Activated CD4-positive, alpha-beta T cell treated with anti-CD3 and anti-CD28 coated beads, Interleukin-2, Interleukin-4, amounts not matched to agents 100 ng/mL and 50 ng/mL, durations not matched to agents 16 hours and 8 hours (primary cell): ENCODE results near the gene GAN.
"Not testable (repeated sequence)": the region's sequence is repeated elsewhere in the genome, so short reads cannot be mapped to it uniquely, and the experiment has no call there.

Experiments
- DNase-seq: peaks from one replicate; pipeline ENCODE4 v3.0.0-alpha.2; 2020; ENCODE audit warnings: low spot score

GAN gene

DNA sequence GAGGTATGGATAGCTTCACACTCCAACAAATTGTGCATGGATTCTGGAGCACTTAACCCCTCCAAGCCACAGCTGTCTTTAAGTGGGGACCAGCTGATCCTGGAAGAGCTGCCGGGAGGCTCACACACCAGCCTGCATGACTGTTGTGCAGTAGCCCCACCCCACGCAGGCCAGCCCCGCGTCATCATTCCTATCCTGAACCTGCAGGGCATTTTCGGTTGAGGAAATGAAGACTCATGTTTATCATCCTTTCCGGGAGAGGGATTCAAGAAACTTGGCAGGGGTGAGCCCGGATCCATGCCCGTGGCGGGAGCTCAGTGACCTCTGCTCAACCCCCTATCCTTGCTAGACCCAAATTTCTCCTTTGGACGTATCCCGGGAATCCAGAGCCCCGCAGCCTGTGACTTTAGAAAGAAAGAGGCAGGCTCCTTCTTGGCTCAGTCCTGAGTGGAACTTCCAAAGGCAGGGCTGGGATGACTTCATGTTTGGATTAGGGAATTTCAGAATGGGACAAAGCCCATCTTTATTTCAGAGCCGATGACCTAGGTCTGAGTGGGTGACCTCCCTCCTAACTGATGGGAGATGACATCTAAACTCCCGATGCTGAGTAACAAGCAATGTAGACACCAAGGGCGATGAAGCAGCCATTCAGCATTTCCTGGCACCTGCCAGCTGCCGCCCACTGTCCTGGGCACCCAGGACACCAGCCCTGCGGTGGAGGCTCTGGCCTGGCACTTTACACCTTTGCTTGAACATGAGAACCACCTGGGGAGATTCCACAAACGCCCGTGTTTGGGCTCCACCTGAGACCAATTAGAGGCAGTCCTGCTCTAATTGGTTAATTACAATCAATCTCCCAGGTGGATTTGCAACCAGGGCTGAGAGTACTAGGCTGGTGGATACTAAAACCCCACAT, 86.5 kb downstream of the GAN start:
- no peak for DNase-seq

DNA sequence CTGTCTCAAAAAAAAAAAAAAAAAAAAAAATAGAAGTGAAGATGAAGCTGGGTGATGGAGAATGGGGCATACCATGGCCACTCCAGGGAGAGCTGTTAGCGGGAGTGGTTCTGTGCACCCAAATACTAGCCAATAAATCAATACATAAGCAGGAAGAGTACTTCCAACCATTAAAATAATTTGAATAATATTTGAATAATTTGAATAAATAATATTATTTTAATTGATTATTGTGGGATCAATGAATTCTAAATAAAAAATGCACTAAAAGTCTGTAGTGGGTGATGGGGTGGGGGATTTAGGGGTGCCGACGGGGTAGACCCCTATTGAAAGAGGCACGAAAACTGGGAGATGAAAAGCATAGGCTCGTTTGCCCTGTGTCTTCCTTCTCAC, 88.4 kb downstream of the GAN start:
- DNase-seq, result no peak

DNA sequence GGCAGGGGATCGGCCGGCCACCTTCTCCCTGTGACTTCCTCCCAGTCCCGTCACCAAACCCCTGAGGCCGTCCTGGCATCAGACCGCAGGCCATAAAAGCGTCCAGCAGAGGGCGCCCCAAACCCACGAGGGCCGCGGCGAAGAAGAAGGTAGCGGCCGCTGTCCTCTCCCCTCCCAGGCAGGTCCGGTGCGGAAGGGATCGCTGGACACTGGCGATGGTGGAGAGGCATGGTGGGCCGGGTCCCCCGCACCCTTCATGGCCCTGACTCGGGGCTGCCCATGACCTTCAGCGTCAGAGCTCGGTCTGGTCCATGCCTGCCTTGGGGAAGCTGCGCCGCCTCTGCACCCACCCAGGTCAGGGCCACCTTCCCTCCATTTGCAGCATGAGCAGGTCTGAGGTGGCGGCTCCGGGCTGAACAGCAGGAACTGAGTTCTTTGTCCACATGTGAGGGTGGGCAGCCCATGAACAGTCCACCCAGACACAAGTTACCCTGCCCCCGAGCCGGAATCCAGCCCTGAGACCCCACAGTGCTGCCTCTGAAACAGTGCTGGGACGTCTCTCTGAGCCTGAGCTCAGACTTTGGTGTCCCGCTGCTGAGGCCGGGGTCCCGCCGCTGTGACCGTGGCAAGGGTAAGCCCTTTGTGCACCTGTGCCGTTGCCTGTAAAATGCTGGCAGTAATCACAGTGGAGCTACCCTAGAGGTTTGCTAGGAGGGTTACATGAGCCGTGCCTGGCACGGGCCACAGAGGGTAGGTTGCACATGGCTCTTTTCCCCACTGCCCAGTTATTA, 89.0 kb downstream of the GAN start:
- DNase-seq, result peak; percentile 83

DNA sequence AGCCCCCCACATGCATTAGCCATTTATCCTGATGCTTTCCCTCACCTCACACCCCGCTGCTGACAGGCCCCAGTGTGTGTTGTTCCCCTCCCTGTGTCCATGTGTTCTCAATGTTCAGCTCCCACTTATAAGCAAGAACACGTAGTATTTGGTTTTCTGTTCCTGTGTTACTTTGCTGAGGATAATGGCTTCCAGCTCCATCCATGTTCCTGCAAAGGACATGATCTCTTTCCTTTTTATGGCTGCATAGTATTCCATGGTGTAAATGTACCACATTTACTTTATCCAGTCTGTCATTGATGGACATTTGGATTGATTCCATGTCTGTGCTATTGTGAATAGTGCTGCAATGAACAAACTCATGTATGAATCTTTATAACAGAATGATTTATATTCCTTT, 90.2 kb downstream of the GAN start:
- DNase-seq, result not testable (repeated sequence)

DNA sequence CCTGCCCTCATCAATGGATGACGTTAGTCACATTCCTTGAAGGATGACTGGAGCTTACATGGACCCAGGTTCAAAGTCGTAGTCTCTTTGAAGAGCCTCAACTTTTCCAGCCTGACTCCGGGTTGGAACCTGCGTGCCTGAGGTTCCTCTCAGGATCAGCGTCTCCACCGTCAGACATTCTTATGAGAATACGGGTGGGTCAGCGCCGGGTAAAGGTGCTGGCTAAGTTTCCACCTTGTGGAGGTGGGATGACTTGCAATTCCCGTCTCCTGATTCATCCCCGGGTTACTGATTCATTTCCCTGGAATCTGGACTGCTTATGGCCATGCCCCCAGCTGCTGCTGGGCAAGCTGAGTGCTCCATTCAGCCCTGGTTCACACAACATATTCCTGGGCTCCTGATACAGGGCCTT, 90.9 kb downstream of the GAN start:
- no peak for DNase-seq

DNA sequence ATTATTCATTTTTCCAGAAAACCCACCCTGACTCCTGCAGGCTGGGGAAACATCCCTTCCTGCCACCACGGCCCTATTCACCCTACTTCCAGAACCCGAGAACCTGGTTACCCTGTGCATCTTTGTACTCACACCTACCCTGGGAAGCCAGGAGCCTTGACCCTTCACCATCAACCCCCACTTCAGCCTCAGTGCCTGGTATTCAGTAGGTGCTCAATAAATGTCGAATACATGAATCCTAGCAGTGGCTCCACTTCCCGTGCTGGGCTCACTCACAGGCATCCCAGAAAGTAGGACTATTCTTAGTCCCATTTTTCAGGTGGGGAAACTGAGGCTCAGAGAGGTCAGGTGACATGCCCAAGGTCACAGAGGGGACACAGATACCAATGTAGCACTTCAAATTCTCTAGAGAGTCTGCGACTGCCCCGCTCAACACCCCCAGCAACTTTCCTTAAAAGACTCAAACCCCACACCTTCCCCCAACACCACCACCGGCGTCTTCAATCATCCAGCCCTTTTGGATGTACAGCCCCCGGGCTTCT, 93.7 kb downstream of the GAN start:
- DNase-seq, result no peak

DNA sequence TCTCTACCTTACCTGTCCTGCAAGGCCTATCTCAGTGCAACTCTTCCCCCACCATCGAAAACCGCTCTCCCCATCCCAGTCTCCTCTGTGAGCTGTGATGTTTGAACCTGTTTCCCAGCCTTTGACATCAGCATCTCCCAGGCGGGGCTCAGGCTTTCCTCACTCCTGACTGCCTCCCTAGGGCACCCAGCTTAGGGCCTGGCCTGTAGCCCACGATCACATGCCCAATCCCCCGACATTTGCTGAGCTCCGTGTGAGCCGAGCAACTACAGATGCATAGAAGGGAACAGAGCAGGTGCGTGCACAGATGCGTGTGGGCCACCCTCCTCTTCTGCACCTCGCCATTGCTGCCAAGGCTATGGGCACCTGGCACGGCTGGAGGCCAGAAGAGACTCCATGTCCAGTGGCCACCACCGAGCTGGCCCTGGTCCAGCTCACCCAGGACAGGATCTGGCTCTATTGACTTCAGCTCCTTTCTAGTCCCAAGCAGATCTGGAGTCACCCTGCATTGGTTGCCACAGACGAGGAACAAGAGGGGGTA, 94.3 kb downstream of the GAN start:
- no peak for DNase-seq

DNA sequence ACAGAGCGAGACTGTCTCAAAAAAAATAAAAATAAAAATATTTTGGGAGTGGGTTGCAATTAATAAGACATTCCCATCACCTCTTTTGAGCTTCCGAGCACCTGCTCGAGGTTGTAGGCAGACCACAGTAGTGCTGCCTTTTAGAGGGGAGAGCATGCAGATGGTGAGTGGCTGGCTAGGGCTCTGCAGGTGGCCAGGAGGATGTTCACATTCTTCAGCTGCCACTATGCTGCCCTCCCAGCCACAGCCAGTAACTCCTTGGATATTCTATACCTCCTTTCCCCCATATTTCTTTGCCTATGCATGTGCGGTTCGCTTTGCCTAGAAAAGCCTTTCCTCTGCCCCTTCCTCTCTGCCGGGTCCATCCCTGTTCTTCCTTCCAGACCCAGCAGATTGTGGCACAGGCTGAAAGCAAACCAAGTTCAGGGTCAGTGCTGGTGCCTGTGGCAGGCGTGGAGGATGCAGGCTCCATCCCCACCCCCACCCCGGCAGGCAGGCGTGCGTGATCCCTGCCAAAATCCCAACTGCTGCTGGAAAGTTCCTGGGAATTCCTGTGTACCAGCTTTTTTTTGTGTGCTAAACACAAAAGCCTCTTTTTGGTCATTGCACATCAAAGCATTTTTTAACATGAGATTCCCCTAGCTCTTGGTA, 96.0 kb downstream of the GAN start:
- DNase-seq, result no peak

DNA sequence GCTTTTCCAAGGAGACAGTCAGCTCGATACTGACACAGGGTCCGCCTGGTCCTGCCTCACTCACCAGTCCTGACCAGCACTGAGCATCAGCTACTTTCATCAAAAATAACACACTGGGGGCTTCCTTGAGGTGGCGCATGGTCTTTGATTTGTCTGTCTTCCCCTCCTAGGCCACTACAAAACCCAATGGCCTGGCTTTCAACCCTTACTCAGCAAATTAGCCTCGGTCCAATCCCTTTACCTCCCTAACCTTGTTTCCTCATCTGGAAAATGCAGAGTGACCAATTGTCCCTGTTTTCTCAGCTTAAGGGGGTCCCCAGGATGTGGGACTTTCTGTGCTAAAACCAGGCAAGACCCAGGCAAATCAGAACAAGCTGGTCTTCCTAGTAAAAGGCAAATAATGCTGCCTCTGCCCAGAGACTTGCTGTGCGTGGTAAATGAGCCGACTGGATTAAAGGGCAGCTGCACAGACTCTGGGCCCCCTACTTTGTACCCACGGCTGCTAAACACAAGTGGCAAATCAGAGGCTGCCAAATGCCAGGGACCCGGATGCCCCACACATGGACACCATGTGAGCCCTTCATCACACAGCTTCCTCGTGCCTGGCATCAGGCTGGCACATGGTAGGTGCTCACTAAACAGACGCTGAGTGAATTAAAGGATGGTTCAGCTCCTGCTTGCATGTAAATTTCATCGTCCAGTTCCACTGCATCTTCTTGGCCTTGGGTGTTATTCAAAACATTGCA, 98.7 kb downstream of the GAN start:
- no peak for DNase-seq

DNA sequence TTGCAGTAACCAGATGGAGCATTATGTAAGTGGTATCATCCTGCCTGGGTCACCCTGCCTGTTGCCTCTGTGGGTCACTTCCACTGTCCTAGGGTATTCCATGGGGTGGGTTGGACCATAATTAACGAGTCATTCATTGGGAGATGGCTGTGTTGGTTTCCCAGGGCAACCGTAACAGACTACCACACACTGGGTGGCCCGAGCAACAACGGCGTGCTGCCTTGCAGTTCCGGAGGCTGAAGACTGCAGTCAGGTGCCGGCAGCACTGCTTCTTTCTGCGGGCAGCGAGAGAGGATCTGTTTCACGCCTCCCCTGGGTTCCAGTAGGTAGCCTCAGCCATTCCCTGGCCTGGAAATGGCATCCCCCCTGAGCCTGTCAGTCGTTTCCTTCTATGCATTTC, 101.0 kb downstream of the GAN start:
- DNase-seq, result no peak

- DNase-seq, result no peak
Measured at GRCh38 chr16:81416749-81417148, 102.0 kb downstream of the GAN start.

DNA sequence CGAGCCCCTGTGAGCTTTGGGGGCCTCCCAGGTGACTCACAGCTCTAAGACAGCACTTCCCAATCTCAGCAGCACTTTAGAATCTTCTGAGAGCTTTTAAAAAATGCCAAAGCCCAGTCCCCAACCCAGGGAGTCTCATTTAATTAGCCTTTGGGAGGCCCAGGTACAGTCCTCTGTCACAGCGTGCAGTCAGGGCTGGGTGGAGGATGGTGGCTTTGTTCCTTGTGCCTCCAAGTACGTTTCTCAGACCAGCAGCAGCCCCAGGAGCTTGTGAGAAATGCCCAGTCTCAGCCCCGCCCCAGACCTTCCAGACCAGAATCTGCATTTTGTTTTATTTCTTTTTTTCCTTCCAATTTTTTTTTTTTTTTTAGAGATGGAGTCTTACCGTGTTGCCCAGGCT, 102.4 kb downstream of the GAN start:
- no peak for DNase-seq

GRCh38 chr16:81419806-81420205, 105.0 kb downstream of the GAN start:
- DNase-seq, result no peak

DNA sequence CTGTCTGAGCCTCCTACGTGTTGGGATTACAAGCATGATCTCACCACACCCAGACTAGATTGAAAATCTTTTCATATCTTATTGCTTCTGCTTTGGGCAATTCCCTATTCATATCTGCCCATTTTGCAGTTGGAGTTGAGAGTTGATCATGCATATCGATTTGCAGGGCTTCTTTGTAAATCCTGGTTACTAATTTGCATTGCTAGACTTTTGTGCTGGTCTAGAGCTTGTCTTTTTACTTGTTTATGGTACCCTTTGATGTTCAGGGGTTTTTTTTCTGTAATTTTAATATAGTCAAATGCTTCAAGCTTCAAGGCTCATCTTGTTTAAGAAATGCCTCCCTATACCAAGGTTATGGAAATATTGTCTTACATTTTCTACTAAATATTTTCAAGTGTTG, 106.4 kb downstream of the GAN start:
- DNase-seq, result no peak

- DNase-seq, result no peak
Measured at GRCh38 chr16:81421536-81421935, 106.8 kb downstream of the GAN start.

DNA sequence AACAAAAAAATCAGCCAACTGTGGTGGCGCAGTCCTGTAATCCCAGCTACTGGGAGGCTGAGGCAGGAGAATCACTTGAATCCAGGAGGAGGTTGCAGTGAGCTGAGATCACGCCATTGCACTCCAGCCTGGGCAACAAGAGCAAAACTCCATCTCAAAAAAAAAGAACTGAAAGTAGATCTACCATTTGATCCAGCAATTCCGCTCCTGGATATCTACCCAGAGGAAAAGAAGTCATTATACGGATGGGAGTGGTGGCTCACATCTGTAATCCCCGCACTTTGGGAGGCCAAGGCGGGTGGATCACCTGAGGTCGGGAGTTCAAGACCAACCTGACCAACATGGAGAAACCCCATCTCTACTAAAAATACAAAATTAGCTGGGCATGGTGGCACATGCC, 107.4 kb downstream of the GAN start:
- DNase-seq, result not testable (repeated sequence)

- DNase-seq, result peak; percentile 61
Measured at GRCh38 chr16:81424771-81425170, 110.0 kb downstream of the GAN start.

- DNase-seq, result no peak
Measured at GRCh38 chr16:81427219-81427618, 112.5 kb downstream of the GAN start.

GRCh38 chr16:81429045-81429521, 114.3 kb downstream of the GAN start:
- no peak for DNase-seq

GRCh38 chr16:81431554-81432353, 117.0 kb downstream of the GAN start:
- DNase-seq, result no peak
